ENCODE measurements around the gene ANKS6. TPM values are rescaled to one million over a fixed set of nuclear protein-coding genes. Genes with fewer than 3 reads are reported as not detected.

ANKS6 gene
- total and polyA plus RNA-seq, 2 of the 4 experiments (the other 2 are of a cell fraction), result 9.0 to 23.6 TPM

DNA sequence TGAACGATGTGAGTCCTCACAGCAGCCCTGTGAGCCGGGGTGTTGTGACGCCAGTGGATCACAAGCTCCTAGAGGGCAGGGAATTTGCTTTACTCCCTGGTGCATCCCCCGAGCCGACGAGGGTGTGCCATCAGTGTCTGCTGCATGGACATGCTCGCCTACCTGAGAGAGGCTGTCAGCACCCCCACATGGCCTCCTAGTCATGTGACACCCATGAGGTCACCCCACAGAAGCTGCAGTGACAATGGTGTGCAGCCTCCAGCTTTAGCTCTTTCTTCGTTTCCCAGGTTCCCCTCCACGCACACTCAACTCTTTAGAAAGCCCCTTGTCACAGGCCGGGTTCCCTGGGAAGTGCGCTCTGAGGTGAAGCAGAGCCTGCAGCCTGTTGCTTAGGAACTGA is 67.9 kb downstream of the ANKS6 start:
- ChIA-PET POLR2A (ENCODE audit: unreplicated experiment) (no interaction called here), CTCF (no interaction called here)
- Histone ChIP-seq H2BK120ac (ENCODE audit: low read depth, low read length) (no peak overlapping the region), H3K9ac (ENCODE audit: low read depth, low read length) (no peak overlapping the region), H2AK9ac (replicated peaks; ENCODE audit: low read depth, low read length, poor library complexity) (no peak overlapping the region), H3K4me2 (ENCODE audit: low read depth, low read length) (no peak overlapping the region), H3K4ac (ENCODE audit: low read depth, low read length) (no peak overlapping the region), H3K9me1 (ENCODE audit: insufficient read depth, low read length) (peaks cover 6% of the 10 kb centered on the region; the same call in 1 of the 2 replicates), H3K14ac (replicated peaks; ENCODE audit: low read depth, low read length) (no peak overlapping the region), H3K56ac (ENCODE audit: extremely low read depth, insufficient read depth, low read length) (no peak overlapping the region), H3K9me3 (ENCODE audit: control insufficient read depth, insufficient read depth, low read length) (peaks cover 2% of the 10 kb centered on the region; the same call in 1 of the 2 replicates), H3K4me1 (ENCODE audit: control insufficient read depth, insufficient read depth, low read length) (peaks cover 7% of the 10 kb centered on the region; the same call in 1 of the 2 replicates), H3K4me3 (ENCODE audit: insufficient read depth, low read depth, low read length) (no peak overlapping the region), H2BK15ac (ENCODE audit: low read depth, low read length) (no peak overlapping the region), H4K8ac (ENCODE audit: low read depth in 2 of 2, low read length in 2 of 2) (no peak overlapping the region), H4K91ac (ENCODE audit: insufficient read depth, low read depth, low read length) (no peak overlapping the region), H4K20me1 (ENCODE audit: insufficient read depth, low read length) (no peaks in the 10 kb centered on the region; the same call in 1 of the 2 replicates), H2AFZ (replicated peaks; ENCODE audit: low read length, poor library complexity) (no peak overlapping the region), H3K27me3 (ENCODE audit: control insufficient read depth, insufficient read depth, low read length) (peaks cover 8% of the 10 kb centered on the region), H3K36me3 (ENCODE audit: control insufficient read depth, insufficient read depth, low read length) (peaks cover 2% of the 10 kb centered on the region; the same call in 1 of the 2 replicates), H3K27ac (ENCODE audit: insufficient read depth, low read length) (no peak overlapping the region), H3K18ac (ENCODE audit: low read depth, low read length) (no peak overlapping the region), H4K5ac (ENCODE audit: low read depth, low read length) (no peak overlapping the region), H3K79me1 (ENCODE audit: low read depth in 1 of 2, low read length in 2 of 2) (no peaks in the 10 kb centered on the region), H2BK5ac (ENCODE audit: low read depth, low read length, poor library complexity, severe bottlenecking) (no peak overlapping the region), H2AK5ac (ENCODE audit: low read depth, low read length) (no peak overlapping the region), H3K23ac (ENCODE audit: low read depth, low read length) (no peak overlapping the region), H2BK20ac (ENCODE audit: low read depth, low read length) (no peak overlapping the region)
- no TSS peak for BruUV-seq (replicated peaks)
- ATAC-seq (ENCODE audit: low read depth) (no peak), DNase-seq (no peak)
- intact Hi-C loops (cut with micrococcal nuclease) (no loop called here), in situ Hi-C loops (cut with MboI; ENCODE audit: low sequenced_read_pairs) (no loop called here), dilution Hi-C loops (cut with HindIII; ENCODE audit: low sequenced_read_pairs, unreplicated experiment) (no loop called here)
- TF ChIP-seq POLR2A (IDR thresholded peaks at IDR 0.05; ENCODE audit: low read depth, low read length) (no peak), BHLHE40 (IDR thresholded peaks at IDR 0.05; ENCODE audit: low read depth, low read length) (no peak), CHD1 (IDR thresholded peaks at IDR 0.05; ENCODE audit: low read depth, low read length) (no peak), RAD21 (IDR thresholded peaks at IDR 0.05; ENCODE audit: low read length) (no peak), SMC3 (IDR thresholded peaks at IDR 0.05; ENCODE audit: low read depth, low read length) (no peak), NFE2L2 (IDR thresholded peaks at IDR 0.05; ENCODE audit: low read depth, low read length) (no peak), RFX5 (IDR thresholded peaks at IDR 0.05; ENCODE audit: low read depth, low read length) (no peak), CEBPB (IDR thresholded peaks at IDR 0.05; ENCODE audit: low read depth, low read length) (no peak), FOS (IDR thresholded peaks at IDR 0.05; ENCODE audit: low read depth, low read length) (no peak), MAZ (IDR thresholded peaks at IDR 0.05; ENCODE audit: borderline replicate concordance, low read depth, low read length) (no peak), MXI1 (IDR thresholded peaks at IDR 0.05; ENCODE audit: borderline replicate concordance, low read depth, low read length) (no peak), MAFK (IDR thresholded peaks at IDR 0.05; ENCODE audit: low read depth, low read length) (no peak), RCOR1 (IDR thresholded peaks at IDR 0.05; ENCODE audit: insufficient replicate concordance, low read length) (no peak)
- TF ChIP-seq, protein P1, sequence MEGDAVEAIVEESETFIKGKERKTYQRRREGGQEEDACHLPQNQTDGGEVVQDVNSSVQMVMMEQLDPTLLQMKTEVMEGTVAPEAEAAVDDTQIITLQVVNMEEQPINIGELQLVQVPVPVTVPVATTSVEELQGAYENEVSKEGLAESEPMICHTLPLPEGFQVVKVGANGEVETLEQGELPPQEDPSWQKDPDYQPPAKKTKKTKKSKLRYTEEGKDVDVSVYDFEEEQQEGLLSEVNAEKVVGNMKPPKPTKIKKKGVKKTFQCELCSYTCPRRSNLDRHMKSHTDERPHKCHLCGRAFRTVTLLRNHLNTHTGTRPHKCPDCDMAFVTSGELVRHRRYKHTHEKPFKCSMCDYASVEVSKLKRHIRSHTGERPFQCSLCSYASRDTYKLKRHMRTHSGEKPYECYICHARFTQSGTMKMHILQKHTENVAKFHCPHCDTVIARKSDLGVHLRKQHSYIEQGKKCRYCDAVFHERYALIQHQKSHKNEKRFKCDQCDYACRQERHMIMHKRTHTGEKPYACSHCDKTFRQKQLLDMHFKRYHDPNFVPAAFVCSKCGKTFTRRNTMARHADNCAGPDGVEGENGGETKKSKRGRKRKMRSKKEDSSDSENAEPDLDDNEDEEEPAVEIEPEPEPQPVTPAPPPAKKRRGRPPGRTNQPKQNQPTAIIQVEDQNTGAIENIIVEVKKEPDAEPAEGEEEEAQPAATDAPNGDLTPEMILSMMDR (conservative IDR thresholded peaks at IDR 0.05; ENCODE audit: low read depth, low read length), result no peak
- TF ChIP-seq, protein P2, sequence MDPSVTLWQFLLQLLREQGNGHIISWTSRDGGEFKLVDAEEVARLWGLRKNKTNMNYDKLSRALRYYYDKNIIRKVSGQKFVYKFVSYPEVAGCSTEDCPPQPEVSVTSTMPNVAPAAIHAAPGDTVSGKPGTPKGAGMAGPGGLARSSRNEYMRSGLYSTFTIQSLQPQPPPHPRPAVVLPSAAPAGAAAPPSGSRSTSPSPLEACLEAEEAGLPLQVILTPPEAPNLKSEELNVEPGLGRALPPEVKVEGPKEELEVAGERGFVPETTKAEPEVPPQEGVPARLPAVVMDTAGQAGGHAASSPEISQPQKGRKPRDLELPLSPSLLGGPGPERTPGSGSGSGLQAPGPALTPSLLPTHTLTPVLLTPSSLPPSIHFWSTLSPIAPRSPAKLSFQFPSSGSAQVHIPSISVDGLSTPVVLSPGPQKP (IDR thresholded peaks at IDR 0.05; ENCODE audit: borderline replicate concordance, low read depth, low read length), result no peak
- TF ChIP-seq, protein P3, sequence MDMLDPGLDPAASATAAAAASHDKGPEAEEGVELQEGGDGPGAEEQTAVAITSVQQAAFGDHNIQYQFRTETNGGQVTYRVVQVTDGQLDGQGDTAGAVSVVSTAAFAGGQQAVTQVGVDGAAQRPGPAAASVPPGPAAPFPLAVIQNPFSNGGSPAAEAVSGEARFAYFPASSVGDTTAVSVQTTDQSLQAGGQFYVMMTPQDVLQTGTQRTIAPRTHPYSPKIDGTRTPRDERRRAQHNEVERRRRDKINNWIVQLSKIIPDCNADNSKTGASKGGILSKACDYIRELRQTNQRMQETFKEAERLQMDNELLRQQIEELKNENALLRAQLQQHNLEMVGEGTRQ (IDR thresholded peaks at IDR 0.05; ENCODE audit: low read depth, low read length), result no peak
- whole genome bisulfite sequencing, 2 experiments (ENCODE audit: extremely low coverage in 2 of 2, insufficient read length in 1 of 2), result 77% methylated on average over 7 of the region's 11 CpGs; no CpG with 5 or more reads in 1 of the 2 experiments

Data from IMR-90 (cell line).